ENCODE results near the gene JMY. TPM values are rescaled to one million over a fixed set of nuclear protein-coding genes. Genes with fewer than 3 reads are reported as not detected.
A peak's percentile ranks its signal among the peaks of the same experiment; 100 is the strongest.

Gene JMY
- total and polyA plus RNA-seq, 2 donors from 2014 or later, result 3.8 to 17.5 TPM

DNA sequence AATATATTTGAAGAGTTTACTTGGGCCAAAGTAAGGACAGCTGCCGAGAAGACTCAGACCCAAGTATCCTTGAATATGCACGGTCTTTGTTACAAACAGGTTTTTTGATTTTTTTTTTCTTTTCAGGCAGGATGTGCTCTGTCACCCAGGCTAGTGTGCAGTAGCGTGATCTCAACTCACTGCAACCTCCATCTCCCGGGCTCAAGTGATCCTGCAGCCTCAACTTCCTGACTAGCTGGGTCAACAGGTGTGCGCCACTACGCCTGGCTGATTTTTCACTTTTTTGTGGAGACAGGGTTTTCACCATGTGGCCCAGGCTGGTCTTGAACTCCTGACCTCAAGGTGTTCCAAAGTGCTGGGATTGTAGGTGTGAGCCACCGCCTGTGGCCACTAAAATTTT is 27.4 kb downstream of the JMY start:
- Histone ChIP-seq H3K9ac (ENCODE audit: low read length in 3 of 3) (no peak overlapping the region), H3K27ac (ENCODE audit: low read depth in 2 of 2, low read length in 2 of 2) (no peak overlapping the region), H3K4me1 (ENCODE audit: control insufficient read depth in 2 of 3, insufficient read depth in 2 of 3, low read depth in 1 of 3, low read length in 3 of 3) (no peaks in the 10 kb centered on the region), H3K36me3 (ENCODE audit: control insufficient read depth in 2 of 3, insufficient read depth in 3 of 3, low read length in 3 of 3) (no peaks in the 10 kb centered on the region), H3K27me3 (ENCODE audit: control insufficient read depth, insufficient read depth, low read length) (no peaks in the 10 kb centered on the region), H3K4me3 (ENCODE audit: low read length in 3 of 3) (no peak overlapping the region), H3K9me3 (ENCODE audit: control insufficient read depth in 2 of 3, insufficient read depth in 1 of 3, low read length in 3 of 3) (no peaks in the 10 kb centered on the region)
- intact Hi-C loops (cut with DNase I), result no loop called here
- TF ChIP-seq, protein P1, sequence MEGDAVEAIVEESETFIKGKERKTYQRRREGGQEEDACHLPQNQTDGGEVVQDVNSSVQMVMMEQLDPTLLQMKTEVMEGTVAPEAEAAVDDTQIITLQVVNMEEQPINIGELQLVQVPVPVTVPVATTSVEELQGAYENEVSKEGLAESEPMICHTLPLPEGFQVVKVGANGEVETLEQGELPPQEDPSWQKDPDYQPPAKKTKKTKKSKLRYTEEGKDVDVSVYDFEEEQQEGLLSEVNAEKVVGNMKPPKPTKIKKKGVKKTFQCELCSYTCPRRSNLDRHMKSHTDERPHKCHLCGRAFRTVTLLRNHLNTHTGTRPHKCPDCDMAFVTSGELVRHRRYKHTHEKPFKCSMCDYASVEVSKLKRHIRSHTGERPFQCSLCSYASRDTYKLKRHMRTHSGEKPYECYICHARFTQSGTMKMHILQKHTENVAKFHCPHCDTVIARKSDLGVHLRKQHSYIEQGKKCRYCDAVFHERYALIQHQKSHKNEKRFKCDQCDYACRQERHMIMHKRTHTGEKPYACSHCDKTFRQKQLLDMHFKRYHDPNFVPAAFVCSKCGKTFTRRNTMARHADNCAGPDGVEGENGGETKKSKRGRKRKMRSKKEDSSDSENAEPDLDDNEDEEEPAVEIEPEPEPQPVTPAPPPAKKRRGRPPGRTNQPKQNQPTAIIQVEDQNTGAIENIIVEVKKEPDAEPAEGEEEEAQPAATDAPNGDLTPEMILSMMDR (IDR thresholded peaks at IDR 0.05; ENCODE audit: borderline replicate concordance, extremely low read depth, insufficient read depth), result no peak
- FAIRE-seq (no peak), DNase-seq (no peak)

DNA sequence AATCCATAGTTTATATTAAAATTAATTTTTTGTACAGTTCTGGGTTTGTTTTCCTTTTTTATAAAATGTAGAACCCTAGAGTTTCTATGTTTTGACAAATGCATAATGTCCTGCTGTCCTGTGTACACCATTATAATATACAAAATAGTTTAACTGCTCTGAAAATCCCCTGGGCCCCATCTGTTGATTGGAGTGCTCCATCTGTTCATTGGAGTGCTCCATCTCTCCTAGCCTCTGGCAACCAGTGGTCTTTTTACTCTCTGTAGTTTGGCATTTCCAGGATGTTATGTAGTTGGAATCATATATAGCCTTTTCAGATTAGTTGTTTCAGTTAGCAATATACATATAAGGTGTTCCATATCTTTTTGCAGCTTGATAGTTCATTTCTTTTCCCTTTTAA is 31.2 kb downstream of the JMY start:
- H3K4me1 ChIP-seq (ENCODE audit: control insufficient read depth in 2 of 3, insufficient read depth in 2 of 3, low read depth in 1 of 3, low read length in 3 of 3), result no peaks in the 10 kb centered on the region
- no peaks in the 10 kb centered on the region for H3K9me3 ChIP-seq (ENCODE audit: control insufficient read depth in 2 of 3, insufficient read depth in 1 of 3, low read length in 3 of 3)
- intact Hi-C loops (cut with DNase I), result no loop called here
- FAIRE-seq (no peak), DNase-seq (no peak)
- H3K27me3 ChIP-seq (ENCODE audit: control insufficient read depth, insufficient read depth, low read length), result no peaks in the 10 kb centered on the region
- no peak overlapping the region for H3K4me3 ChIP-seq (ENCODE audit: low read length in 3 of 3)
- H3K9ac ChIP-seq (ENCODE audit: low read length in 3 of 3), result no peak overlapping the region
- no peak overlapping the region for H3K27ac ChIP-seq (ENCODE audit: low read depth in 2 of 2, low read length in 2 of 2)
- no peaks in the 10 kb centered on the region for H3K36me3 ChIP-seq (ENCODE audit: control insufficient read depth in 2 of 3, insufficient read depth in 3 of 3, low read length in 3 of 3)
- TF ChIP-seq, protein P1 (IDR thresholded peaks at IDR 0.05; ENCODE audit: borderline replicate concordance, extremely low read depth, insufficient read depth), result no peak

DNA sequence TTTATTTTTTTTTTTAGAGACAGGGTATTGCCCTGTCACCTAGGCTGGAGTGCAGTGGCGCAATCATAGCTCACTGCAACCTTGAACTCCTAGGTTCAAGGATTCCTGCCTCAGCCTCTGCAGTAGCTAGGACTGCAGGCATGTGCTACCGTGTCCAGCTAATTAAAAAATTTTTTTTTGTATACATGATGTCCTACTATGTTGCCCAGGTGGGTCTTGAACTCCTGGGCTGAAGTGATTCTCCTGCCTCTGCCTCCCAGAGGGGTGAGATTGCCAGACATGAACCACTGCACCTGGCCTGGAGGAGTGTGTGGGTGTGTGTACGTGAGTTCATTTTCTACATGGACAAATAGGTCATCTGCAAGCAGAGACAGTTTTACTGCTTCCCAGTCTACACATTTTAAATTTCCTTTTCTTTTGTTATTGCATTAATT is 33.8 kb downstream of the JMY start:
- Histone ChIP-seq H3K9ac (ENCODE audit: low read length in 3 of 3) (no peak overlapping the region), H3K4me3 (ENCODE audit: low read length in 3 of 3) (no peak overlapping the region), H3K4me1 (ENCODE audit: control insufficient read depth in 2 of 3, insufficient read depth in 2 of 3, low read depth in 1 of 3, low read length in 3 of 3) (no peaks in the 10 kb centered on the region), H3K9me3 (ENCODE audit: control insufficient read depth in 2 of 3, insufficient read depth in 1 of 3, low read length in 3 of 3) (no peaks in the 10 kb centered on the region), H3K36me3 (ENCODE audit: control insufficient read depth in 2 of 3, insufficient read depth in 3 of 3, low read length in 3 of 3) (no peaks in the 10 kb centered on the region), H3K27ac (ENCODE audit: low read depth in 2 of 2, low read length in 2 of 2) (no peak overlapping the region), H3K27me3 (ENCODE audit: control insufficient read depth, insufficient read depth, low read length) (no peaks in the 10 kb centered on the region)
- TF ChIP-seq, protein P1 (IDR thresholded peaks at IDR 0.05; ENCODE audit: borderline replicate concordance, extremely low read depth, insufficient read depth), result no peak
- intact Hi-C loops (cut with DNase I), result no loop called here
- DNase-seq, result peak in 2 of 5 donors; percentile 10 to 26
- FAIRE-seq, result no peak

DNA sequence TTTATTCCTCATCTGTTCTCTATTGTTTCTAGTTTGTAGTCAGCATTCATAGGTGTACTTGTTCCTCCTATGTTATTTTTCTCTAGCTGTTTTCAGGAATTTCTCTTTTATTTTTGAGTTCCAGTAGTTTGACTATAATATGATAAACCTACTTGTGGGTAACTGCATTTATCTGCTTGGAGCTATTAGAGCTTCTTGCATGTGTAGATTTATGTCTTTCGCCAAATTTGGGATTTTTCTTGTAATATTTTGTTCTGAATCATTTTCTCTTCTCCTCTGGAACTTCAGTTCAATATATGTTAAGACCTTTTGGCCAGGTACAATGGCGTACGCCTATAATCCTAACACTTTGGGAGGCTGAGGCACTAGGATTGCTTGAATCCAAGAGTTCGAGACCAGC is 37.4 kb downstream of the JMY start:
- no peak for FAIRE-seq
- TF ChIP-seq, protein P1 (IDR thresholded peaks at IDR 0.05; ENCODE audit: borderline replicate concordance, extremely low read depth, insufficient read depth), result no peak

More for the DNA sequence above, 37.4 kb downstream of the JMY start:
- intact Hi-C loops (cut with DNase I), result no loop called here
- peaks cover 0 to 3% (median 0%) of the 10 kb centered on the region in 3 donors for H3K36me3 ChIP-seq (ENCODE audit: control insufficient read depth in 2 of 3, insufficient read depth in 3 of 3, low read length in 3 of 3)
- H3K9ac ChIP-seq (ENCODE audit: low read length in 3 of 3), result no peak overlapping the region
- no peak overlapping the region for H3K27ac ChIP-seq (ENCODE audit: low read depth in 2 of 2, low read length in 2 of 2)
- H3K27me3 ChIP-seq (ENCODE audit: control insufficient read depth, insufficient read depth, low read length), result no peaks in the 10 kb centered on the region
- H3K4me3 ChIP-seq (ENCODE audit: low read length in 3 of 3), result no peak overlapping the region
- no peaks in the 10 kb centered on the region for H3K9me3 ChIP-seq (ENCODE audit: control insufficient read depth in 2 of 3, insufficient read depth in 1 of 3, low read length in 3 of 3)
- DNase-seq, result no peak
- no peaks in the 10 kb centered on the region for H3K4me1 ChIP-seq (ENCODE audit: control insufficient read depth in 2 of 3, insufficient read depth in 2 of 3, low read depth in 1 of 3, low read length in 3 of 3)

Data from kidney (tissue), 14 donors.